Calu3 (cell line): Measurements from ENCODE around the gene KLHL5. TPM values are rescaled to one million over a fixed set of nuclear protein-coding genes. Genes with fewer than 3 reads are reported as not detected.

Experiments used
- BruUV-seq: library from RNA; stranded (reverse); fragments of 400-500 nt; replicated peaks from 2 replicates; lab custom pipeline; 2021; lab: Mats Ljungman, UMichigan
- CTCF ChIA-PET: fragments of 300-600 bp; sonication (Branson Sonifier 250); formaldehyde crosslinking; loops from one replicate; lab custom pipeline; 2022; ENCODE audit warnings: antibody characterized with exemption; lab: Charles Lee
- DNase-seq: peaks from one replicate; pipeline ENCODE4 v3.0.0; 2022
- H3K27ac Mint-ChIP-seq: one replicate; pipeline ENCODE4 v1.8.0; 2022; ENCODE audit warnings: mixed read lengths; ENCODE audit not compliant: unreplicated experiment
- H3K27me3 Mint-ChIP-seq: one replicate; pipeline ENCODE4 v1.8.0; 2022; ENCODE audit warnings: mixed read lengths; ENCODE audit not compliant: unreplicated experiment
- H3K36me3 Mint-ChIP-seq: one replicate; pipeline ENCODE4 v1.8.0; 2022; ENCODE audit warnings: mild to moderate bottlenecking, moderate library complexity, mixed read lengths; ENCODE audit not compliant: insufficient read depth, unreplicated experiment
- H3K4me1 Mint-ChIP-seq: one replicate; pipeline ENCODE4 v1.8.0; 2022; ENCODE audit warnings: mild to moderate bottlenecking, low read depth, mixed read lengths; ENCODE audit not compliant: unreplicated experiment
- H3K4me3 Mint-ChIP-seq: one replicate; pipeline ENCODE4 v1.8.0; 2022; ENCODE audit warnings: mild to moderate bottlenecking, low read depth, moderate library complexity, mixed read lengths; ENCODE audit not compliant: unreplicated experiment
- H3K9me3 Mint-ChIP-seq: one replicate; pipeline ENCODE4 v1.8.0; 2022; ENCODE audit warnings: low read depth, mixed read lengths; ENCODE audit not compliant: unreplicated experiment
- intact Hi-C: fragments of 100-400 bp; cut with micrococcal nuclease; formaldehyde crosslinking; loops from one replicate; pipeline ENCODE4 v1.10.0; 2022; ENCODE audit not compliant: unreplicated experiment
- total RNA-seq: library from RNA; stranded (reverse); gene quantifications from 2 replicates; pipeline ENCODE4 v1.2.3, GENCODE V29; 2022
- TF ChIP-seq, protein P1 (sequence below): fragments of 200-600 bp; IDR thresholded peaks from one replicate; pipeline ENCODE4 v1.8.0; 2022; ENCODE audit warnings: antibody characterized with exemption; ENCODE audit not compliant: unreplicated experiment

KLHL5 gene
- total RNA-seq, 1 experiment from 2014 or later, result 57.4 TPM

DNA sequence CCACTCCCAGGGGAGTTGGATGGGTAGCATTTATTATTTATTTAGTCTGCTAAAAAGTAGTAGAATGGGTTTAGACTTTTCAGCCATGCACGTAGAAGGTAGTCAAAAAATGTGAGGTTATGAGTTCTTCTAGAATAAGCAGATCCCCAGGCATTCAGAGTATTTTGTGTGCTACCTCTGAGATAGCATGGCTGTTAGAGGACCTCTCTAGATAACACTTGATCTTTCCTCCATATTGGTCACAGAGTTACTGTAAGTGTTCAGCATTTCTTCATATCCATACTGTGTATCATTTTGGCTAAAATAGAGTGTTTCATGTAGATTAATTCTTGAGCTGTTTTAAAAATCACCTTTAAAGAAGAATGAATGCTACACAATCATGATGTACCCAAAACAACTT is 58.4 kb downstream of the KLHL5 start:
- Mint-ChIP-seq H3K36me3 (peaks cover 10% of the 10 kb centered on the region), H3K9me3 (no peaks in the 10 kb centered on the region), H3K27me3 (no peaks in the 10 kb centered on the region), H3K4me1 (no peaks in the 10 kb centered on the region), H3K4me3 (no peak overlapping the region), H3K27ac (no peak overlapping the region)
- TF ChIP-seq, protein P1, sequence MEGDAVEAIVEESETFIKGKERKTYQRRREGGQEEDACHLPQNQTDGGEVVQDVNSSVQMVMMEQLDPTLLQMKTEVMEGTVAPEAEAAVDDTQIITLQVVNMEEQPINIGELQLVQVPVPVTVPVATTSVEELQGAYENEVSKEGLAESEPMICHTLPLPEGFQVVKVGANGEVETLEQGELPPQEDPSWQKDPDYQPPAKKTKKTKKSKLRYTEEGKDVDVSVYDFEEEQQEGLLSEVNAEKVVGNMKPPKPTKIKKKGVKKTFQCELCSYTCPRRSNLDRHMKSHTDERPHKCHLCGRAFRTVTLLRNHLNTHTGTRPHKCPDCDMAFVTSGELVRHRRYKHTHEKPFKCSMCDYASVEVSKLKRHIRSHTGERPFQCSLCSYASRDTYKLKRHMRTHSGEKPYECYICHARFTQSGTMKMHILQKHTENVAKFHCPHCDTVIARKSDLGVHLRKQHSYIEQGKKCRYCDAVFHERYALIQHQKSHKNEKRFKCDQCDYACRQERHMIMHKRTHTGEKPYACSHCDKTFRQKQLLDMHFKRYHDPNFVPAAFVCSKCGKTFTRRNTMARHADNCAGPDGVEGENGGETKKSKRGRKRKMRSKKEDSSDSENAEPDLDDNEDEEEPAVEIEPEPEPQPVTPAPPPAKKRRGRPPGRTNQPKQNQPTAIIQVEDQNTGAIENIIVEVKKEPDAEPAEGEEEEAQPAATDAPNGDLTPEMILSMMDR, result no peak
- intact Hi-C loops, result loop anchor here (10.0 kb wide), 1 partner anchor 826 kb away; no protein-coding TSS in a partner anchor
- DNase-seq, result no peak
- no TSS peak for BruUV-seq
- CTCF ChIA-PET, result no interaction called here

DNA sequence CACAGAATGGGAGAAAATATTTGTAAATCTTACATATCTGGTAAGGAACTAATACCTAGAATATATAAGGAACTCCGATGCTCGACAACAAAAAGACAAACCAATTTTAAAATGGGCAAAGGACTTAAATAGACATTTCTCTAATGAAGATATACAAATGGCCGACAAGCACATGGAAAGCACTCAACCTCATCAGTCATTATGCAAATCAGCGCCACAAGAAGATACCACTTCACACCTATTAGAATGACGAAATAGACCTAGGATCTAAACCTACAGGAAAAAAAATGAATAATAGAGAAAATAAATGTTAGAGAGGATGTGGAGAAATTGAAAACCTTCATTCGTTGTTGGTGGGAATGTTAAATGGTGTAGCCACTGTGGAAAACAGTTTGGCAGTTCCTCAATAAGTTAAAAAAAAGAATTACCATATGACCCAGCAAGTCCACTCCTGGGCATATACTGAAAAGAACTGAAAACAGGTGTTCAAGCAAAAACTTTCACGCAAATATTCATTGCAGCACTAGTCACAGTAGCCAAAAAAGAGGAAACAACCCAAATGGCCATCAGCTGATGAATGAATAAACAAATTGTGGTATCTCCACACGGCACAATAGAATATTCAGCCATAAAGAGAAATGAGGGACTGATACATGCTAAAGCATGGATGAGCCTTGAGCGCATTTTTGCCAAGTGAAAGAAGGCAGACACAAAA is 63.0 kb downstream of the KLHL5 start:
- CTCF ChIA-PET, result no interaction called here
- H3K9me3 Mint-ChIP-seq, result no peaks in the 10 kb centered on the region
- no TSS peak for BruUV-seq

DNA sequence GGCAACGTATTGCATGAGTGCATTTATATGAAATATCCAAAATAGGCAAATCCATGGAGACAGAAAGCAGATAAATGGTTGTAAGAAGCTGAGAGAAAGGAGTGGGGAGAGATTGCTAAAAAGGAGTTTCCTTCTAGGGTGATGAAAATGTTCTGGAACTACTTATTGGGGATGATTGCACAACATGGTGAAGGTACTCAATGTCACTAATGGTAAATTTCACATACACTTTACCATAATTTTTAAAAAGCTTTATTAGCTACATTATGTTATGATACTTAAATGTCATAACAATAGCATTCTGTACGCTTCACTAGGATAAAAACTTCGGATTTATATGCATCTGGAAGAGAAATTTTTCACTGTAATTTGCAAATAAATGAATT is 63.6 kb downstream of the KLHL5 start:
- H3K36me3 Mint-ChIP-seq, result peaks cover 14% of the 10 kb centered on the region

More for the DNA sequence above, 63.0 kb downstream of the KLHL5 start:
- no peak for DNase-seq
- intact Hi-C loops, result loop anchor here (10.0 kb wide), 1 partner anchor 830 kb away; no protein-coding TSS in a partner anchor
- Mint-ChIP-seq H3K4me1 (no peaks in the 10 kb centered on the region), H3K4me3 (no peak overlapping the region), H3K27me3 (no peaks in the 10 kb centered on the region), H3K36me3 (peaks cover 14% of the 10 kb centered on the region), H3K27ac (no peak overlapping the region)
- TF ChIP-seq, protein P1, result no peak

DNA sequence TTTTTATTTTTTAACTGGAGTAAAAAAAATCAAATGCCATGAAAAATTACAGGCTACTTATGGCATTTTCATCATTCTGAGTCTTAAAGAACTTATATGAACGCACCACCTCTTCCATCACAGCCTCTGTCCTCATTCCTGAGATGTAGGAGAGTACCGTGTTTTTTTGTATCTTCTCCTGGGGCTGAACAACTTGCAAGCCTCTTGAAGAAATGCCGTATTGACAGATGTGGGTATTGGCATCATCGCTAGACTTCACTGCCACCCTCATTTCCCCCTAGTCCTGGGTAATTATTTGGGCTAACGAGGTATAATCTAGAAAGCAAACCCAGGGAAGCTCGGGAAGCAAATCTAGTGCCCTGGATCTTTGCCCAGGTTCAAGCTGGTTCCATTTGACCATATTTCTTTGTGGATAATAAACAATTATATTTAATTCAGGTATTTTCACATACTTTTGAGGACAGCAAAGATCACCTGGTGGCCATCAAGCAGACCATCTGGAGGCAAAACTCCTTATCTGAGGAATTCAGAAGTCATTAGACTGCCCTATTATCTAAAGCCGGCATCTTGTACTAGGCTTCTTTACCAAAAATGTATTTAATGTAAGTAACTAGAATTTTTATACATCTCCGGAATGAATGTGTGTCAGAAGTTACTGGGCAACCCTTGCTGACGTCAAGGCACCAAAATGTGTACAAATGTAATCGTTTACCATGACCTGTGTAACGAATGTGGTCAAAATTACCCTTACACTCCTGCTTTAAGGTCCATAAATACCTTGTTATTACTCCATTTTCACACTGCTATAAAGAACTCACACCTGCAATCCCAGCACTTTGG is 64.4 kb downstream of the KLHL5 start:
- DNase-seq, result no peak
- Mint-ChIP-seq H3K4me3 (no peak overlapping the region), H3K27me3 (no peaks in the 10 kb centered on the region), H3K9me3 (no peaks in the 10 kb centered on the region), H3K27ac (no peak overlapping the region), H3K36me3 (peaks cover 14% of the 10 kb centered on the region), H3K4me1 (no peaks in the 10 kb centered on the region)
- intact Hi-C loops, result loop anchor here (10.0 kb wide), 1 partner anchor 832 kb away; no protein-coding TSS in a partner anchor
- TF ChIP-seq, protein P1, result no peak
- no TSS peak for BruUV-seq
- CTCF ChIA-PET, result no interaction called here

More for the DNA sequence above, 63.6 kb downstream of the KLHL5 start:
- DNase-seq, result no peak
- Mint-ChIP-seq H3K9me3 (no peaks in the 10 kb centered on the region), H3K4me3 (no peak overlapping the region), H3K27ac (no peak overlapping the region), H3K27me3 (no peaks in the 10 kb centered on the region), H3K4me1 (no peaks in the 10 kb centered on the region)
- TF ChIP-seq, protein P1, result no peak
- BruUV-seq, result no TSS peak
- intact Hi-C loops, result loop anchor here (10.0 kb wide), 1 partner anchor 831 kb away; no protein-coding TSS in a partner anchor
- CTCF ChIA-PET, result no interaction called here
